HepG2 (cell line): Measurements from ENCODE around the gene TANGO6. TPM values are rescaled to one million over a fixed set of nuclear protein-coding genes. Genes with fewer than 3 reads are reported as not detected.
A peak's percentile ranks its signal among the peaks of the same experiment; 100 is the strongest.

Source experiments
- ATF3 ChIP-seq: sonication (generic); formaldehyde crosslinking; IDR thresholded peaks from 2 replicates; pipeline ENCODE4 v1.4.0; 2020; ENCODE audit warnings: missing genetic modification reagents
- HBP1 ChIP-seq: IDR thresholded peaks from 2 replicates; pipeline ENCODE4 v1.6.1; 2016; ENCODE audit warnings: low read depth, control low read depth
- KAT7 ChIP-seq: IDR thresholded peaks from 2 replicates; pipeline ENCODE4 v1.6.1; 2018; ENCODE audit warnings: borderline replicate concordance, missing compliant biosample characterization
- KLF6 ChIP-seq: IDR thresholded peaks from 2 replicates; pipeline ENCODE4 v1.8.0; 2016; ENCODE audit warnings: missing biosample characterization, missing genetic modification reagents
- MLX ChIP-seq: IDR thresholded peaks from 2 replicates; pipeline ENCODE4 v1.6.1; 2016
- NFIC ChIP-seq: IDR thresholded peaks from 2 replicates; pipeline ENCODE4 v1.6.1; 2012; ENCODE audit warnings: mild to moderate bottlenecking, low read length, inconsistent platforms
- TFDP1 ChIP-seq: IDR thresholded peaks from 2 replicates; pipeline ENCODE4 v1.6.1; 2016; ENCODE audit warnings: missing compliant biosample characterization, missing genetic modification reagents, borderline replicate concordance
- ZNF264 ChIP-seq: sonication (generic); formaldehyde crosslinking; IDR thresholded peaks from 2 replicates; pipeline ENCODE4 v1.4.0; 2020; ENCODE audit warnings: missing genetic modification reagents
- ZNF280B ChIP-seq: sonication (generic); formaldehyde crosslinking; IDR thresholded peaks from 2 replicates; pipeline ENCODE4 v1.5.0; 2020; ENCODE audit warnings: missing genetic modification reagents, mild to moderate bottlenecking, borderline replicate concordance
- ZNF317 ChIP-seq: sonication (generic); formaldehyde crosslinking; IDR thresholded peaks from 2 replicates; pipeline ENCODE4 v1.5.0; 2020; ENCODE audit warnings: mild to moderate bottlenecking, missing genetic modification reagents
- ZNF318 ChIP-seq: sonication (generic); formaldehyde crosslinking; IDR thresholded peaks from 2 replicates; pipeline ENCODE4 v1.4.0; 2020; ENCODE audit warnings: mild to moderate bottlenecking, missing genetic modification reagents
- ZNF883 ChIP-seq: sonication (generic); formaldehyde crosslinking; IDR thresholded peaks from 2 replicates; pipeline ENCODE4 v1.5.1; 2020; ENCODE audit warnings: mild to moderate bottlenecking, missing genetic modification reagents; ENCODE audit errors: not compliant biosample characterization
- polyA plus RNA-seq, 8 experiments: library from polyadenylated mRNA; depleted of rRNA in 3 of 8; stranded (reverse) in 7 of 8; unstranded in 1 of 8; fragments of >200 nt; fragmentation: Illumina TruSeq in 4 of 8; extraction: Trizol in 4 of 8; gene quantifications; 2 replicates each; pipeline versions ENCODE4 v1.2.1 to v1.2.3, GENCODE V29; 2011 to 2016; ENCODE audit warnings: low read depth in 4 of 8, missing spikeins in 1 of 8, mixed read lengths in 1 of 8; ENCODE audit not compliant: insufficient read depth in 1 of 8
- total RNA-seq, 5 experiments: library from RNA; depleted of rRNA; stranded (reverse); fragments of >200 nt; fragmentation: Illumina TruSeq; extraction: Trizol; gene quantifications; 2 replicates each; pipeline ENCODE4 v1.2.3, GENCODE V29; 2016; ENCODE audit warnings: low read depth in 1 of 5

The TANGO6 gene
- total and polyA plus RNA-seq, 2 of the 13 experiments (the other 11 are each of a cell fraction or from before 2014, with no cell fraction given) = 7.2 to 13.3 TPM

GRCh38 chr16:69089091-69089910 is 246.0 kb downstream of the TANGO6 start (continued):
- TF ChIP-seq ZNF318 (peak; percentile 31; the same call in 1 of the 2 replicates), MLX (peak; percentile 84; the same call in 1 of the 2 replicates), ZNF883 (CRISPR knock-in tag) (peak; percentile 52), KAT7 (CRISPR knock-in tag) (0 out of 2 replicates have a peak, but pooled peaks have one; percentile 59), KLF6 (CRISPR knock-in tag) (no peak), ZNF317 (no peak), ZNF264 (no peak), ZNF280B (CRISPR knock-in tag) (peak; percentile 76; the same call in 1 of the 2 replicates), TFDP1 (CRISPR knock-in tag) (peak; percentile 71; the same call in 1 of the 2 replicates), ATF3 (0 out of 2 replicates have a peak, but pooled peaks have one; percentile 7), HBP1 (CRISPR knock-in tag) (0 out of 2 replicates have a peak, but pooled peaks have one; percentile 20), NFIC (no peak)
